ENCODE data around the gene NUDT8. TPM values are rescaled to one million over a fixed set of nuclear protein-coding genes. Genes with fewer than 3 reads are reported as not detected.

The NUDT8 gene
- total RNA-seq, 1 donor from 2014 or later = 3.0 TPM

- Histone ChIP-seq H3K36me3 (ENCODE audit: insufficient read depth, low read length) (no peaks in the 10 kb centered on the region), H3K27ac (ENCODE audit: low read depth, low read length) (no peak within 1 kb of the TSS), H3K4me2 (ENCODE audit: low read length) (no peak within 1 kb of the TSS), H3K9ac (ENCODE audit: low read length) (no peak within 1 kb of the TSS), H3K4me1 (ENCODE audit: insufficient read depth, low read length) (no peaks in the 10 kb centered on the region), H2AFZ (ENCODE audit: low read depth, low read length) (no peak within 1 kb of the TSS), H3K79me2 (ENCODE audit: insufficient read depth, low read length) (no peaks in the 10 kb centered on the region), H3K4me3 (ENCODE audit: insufficient read depth, low read depth, low read length) (no peak within 1 kb of the TSS), H3K27me3 (ENCODE audit: insufficient read depth, low read length) (no peaks in the 10 kb centered on the region), H3K9me3 (ENCODE audit: insufficient read depth, low read depth, low read length) (no peaks in the 10 kb centered on the region), H4K20me1 (ENCODE audit: insufficient read depth, low read length) (no peaks in the 10 kb centered on the region)
- Mint-ChIP-seq H3K9me3 (ENCODE audit: unreplicated experiment) (peaks cover 3% of the 10 kb centered on the region), H3K36me3 (ENCODE audit: low read depth, unreplicated experiment) (no peaks in the 10 kb centered on the region), H3K27me3 (ENCODE audit: low read depth, unreplicated experiment) (peaks cover 29% of the 10 kb centered on the region), H3K4me1 (ENCODE audit: low read depth, unreplicated experiment) (no peaks in the 10 kb centered on the region), H3K4me3 (ENCODE audit: unreplicated experiment) (no peak within 1 kb of the TSS), H3K27ac (ENCODE audit: unreplicated experiment) (no peak within 1 kb of the TSS)
- DNase-seq (ENCODE audit: low read depth) = no peak
- FAIRE-seq = no peak
- TF ChIP-seq CTCF (IDR thresholded peaks at IDR 0.05; ENCODE audit: insufficient read depth, low read depth, low read length) (no peak), EZH2 (IDR thresholded peaks at IDR 0.05; ENCODE audit: insufficient read depth, low read length) (no peak)
Measured at GRCh38 chr11:67674442-67674871, 44.7 kb upstream of the NUDT8 start, which contains the start of gene ALDH3B2. ALDH3B2 (minus strand) TSS chr11:67674623; CDS start chr11:67666935, 7,688 bp downstream.

GRCh38 chr11:67673902-67674301, 44.2 kb upstream of the NUDT8 start:
- no peak for TF ChIP-seq EZH2 (IDR thresholded peaks at IDR 0.05; ENCODE audit: insufficient read depth, low read length)
- TF ChIP-seq CTCF (IDR thresholded peaks at IDR 0.05; ENCODE audit: insufficient read depth, low read depth, low read length) = no peak
- DNase-seq (ENCODE audit: low read depth) = no peak
- no peak overlapping the region for H3K4me3 ChIP-seq (ENCODE audit: insufficient read depth, low read depth, low read length)
- H3K27ac Mint-ChIP-seq (ENCODE audit: unreplicated experiment) = no peak overlapping the region
- H3K9me3 Mint-ChIP-seq (ENCODE audit: unreplicated experiment) = peaks cover 3% of the 10 kb centered on the region
- H3K79me2 ChIP-seq (ENCODE audit: insufficient read depth, low read length) = no peaks in the 10 kb centered on the region
- H3K4me1 Mint-ChIP-seq (ENCODE audit: low read depth, unreplicated experiment) = no peaks in the 10 kb centered on the region
- H3K4me2 ChIP-seq (ENCODE audit: low read length) = no peak overlapping the region
- no peaks in the 10 kb centered on the region for H3K36me3 Mint-ChIP-seq (ENCODE audit: low read depth, unreplicated experiment)
- H3K27ac ChIP-seq (ENCODE audit: low read depth, low read length) = no peak overlapping the region
- H3K4me1 ChIP-seq (ENCODE audit: insufficient read depth, low read length) = no peaks in the 10 kb centered on the region
- H3K36me3 ChIP-seq (ENCODE audit: insufficient read depth, low read length) = no peaks in the 10 kb centered on the region
- no peak overlapping the region for H3K9ac ChIP-seq (ENCODE audit: low read length)
- peaks cover 29% of the 10 kb centered on the region for H3K27me3 Mint-ChIP-seq (ENCODE audit: low read depth, unreplicated experiment)
- H3K27me3 ChIP-seq (ENCODE audit: insufficient read depth, low read length) = no peaks in the 10 kb centered on the region
- H4K20me1 ChIP-seq (ENCODE audit: insufficient read depth, low read length) = peaks cover 3% of the 10 kb centered on the region
- no peaks in the 10 kb centered on the region for H3K9me3 ChIP-seq (ENCODE audit: insufficient read depth, low read depth, low read length)
- H2AFZ ChIP-seq (ENCODE audit: low read depth, low read length) = no peak overlapping the region
- no peak for FAIRE-seq
- H3K4me3 Mint-ChIP-seq (ENCODE audit: unreplicated experiment) = no peak overlapping the region

- Mint-ChIP-seq H3K27ac (ENCODE audit: unreplicated experiment) (no peak overlapping the region), H3K4me3 (ENCODE audit: unreplicated experiment) (no peak overlapping the region), H3K9me3 (ENCODE audit: unreplicated experiment) (peaks cover 3% of the 10 kb centered on the region), H3K27me3 (ENCODE audit: low read depth, unreplicated experiment) (peaks cover 29% of the 10 kb centered on the region), H3K36me3 (ENCODE audit: low read depth, unreplicated experiment) (no peaks in the 10 kb centered on the region), H3K4me1 (ENCODE audit: low read depth, unreplicated experiment) (no peaks in the 10 kb centered on the region)
- Histone ChIP-seq H2AFZ (ENCODE audit: low read depth, low read length) (no peak overlapping the region), H3K9ac (ENCODE audit: low read length) (no peak overlapping the region), H3K4me1 (ENCODE audit: insufficient read depth, low read length) (no peaks in the 10 kb centered on the region), H4K20me1 (ENCODE audit: insufficient read depth, low read length) (peaks cover 3% of the 10 kb centered on the region), H3K27me3 (ENCODE audit: insufficient read depth, low read length) (no peaks in the 10 kb centered on the region), H3K27ac (ENCODE audit: low read depth, low read length) (no peak overlapping the region), H3K9me3 (ENCODE audit: insufficient read depth, low read depth, low read length) (no peaks in the 10 kb centered on the region), H3K4me2 (ENCODE audit: low read length) (no peak overlapping the region), H3K4me3 (ENCODE audit: insufficient read depth, low read depth, low read length) (no peak overlapping the region), H3K36me3 (ENCODE audit: insufficient read depth, low read length) (no peaks in the 10 kb centered on the region), H3K79me2 (ENCODE audit: insufficient read depth, low read length) (no peaks in the 10 kb centered on the region)
- DNase-seq (ENCODE audit: low read depth) = no peak
- no peak for FAIRE-seq
- TF ChIP-seq EZH2 (IDR thresholded peaks at IDR 0.05; ENCODE audit: insufficient read depth, low read length) (no peak), CTCF (IDR thresholded peaks at IDR 0.05; ENCODE audit: insufficient read depth, low read depth, low read length) (no peak)
Measured at GRCh38 chr11:67673358-67673757, 43.6 kb upstream of the NUDT8 start.

All from astrocyte (in vitro differentiated cells and primary cell).